Nucleus accumbens (tissue), 56 donors: ENCODE measurements around the gene ASB1.

Experiments
- DNase-seq, 56 donors: peaks; one replicate each; lab custom pipeline; 2025; lab: John Stamatoyannopoulos, UW

ASB1 gene

DNA sequence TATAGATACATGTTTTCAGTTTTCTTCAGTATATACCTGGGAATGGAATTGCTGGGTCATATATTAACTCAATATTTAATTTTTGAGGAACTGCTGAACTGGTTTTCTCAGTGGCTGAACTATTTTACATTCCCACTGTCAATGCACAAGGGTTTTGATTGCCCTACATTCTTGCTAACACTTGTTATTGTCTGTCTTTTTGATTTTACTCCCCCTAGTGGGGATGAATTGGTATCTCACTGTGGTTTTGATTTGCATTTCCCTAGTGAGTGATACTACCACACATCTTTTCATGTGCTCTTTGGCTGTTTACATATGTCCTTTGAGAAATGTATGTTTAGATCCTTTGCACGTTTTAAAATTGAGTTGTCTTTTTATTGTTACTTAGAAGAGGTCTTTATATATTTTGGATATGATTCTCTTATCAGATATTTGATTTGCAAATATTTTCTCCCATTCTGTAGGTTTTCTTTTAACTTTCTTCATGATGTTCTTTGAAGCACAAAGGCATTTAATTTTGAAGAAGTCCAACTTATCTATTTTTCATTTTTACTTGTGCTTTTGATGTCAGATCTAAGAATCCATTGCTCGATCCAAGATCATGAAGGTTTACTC, 36.2 kb downstream of the ASB1 start:
- DNase-seq = no peak

DNA sequence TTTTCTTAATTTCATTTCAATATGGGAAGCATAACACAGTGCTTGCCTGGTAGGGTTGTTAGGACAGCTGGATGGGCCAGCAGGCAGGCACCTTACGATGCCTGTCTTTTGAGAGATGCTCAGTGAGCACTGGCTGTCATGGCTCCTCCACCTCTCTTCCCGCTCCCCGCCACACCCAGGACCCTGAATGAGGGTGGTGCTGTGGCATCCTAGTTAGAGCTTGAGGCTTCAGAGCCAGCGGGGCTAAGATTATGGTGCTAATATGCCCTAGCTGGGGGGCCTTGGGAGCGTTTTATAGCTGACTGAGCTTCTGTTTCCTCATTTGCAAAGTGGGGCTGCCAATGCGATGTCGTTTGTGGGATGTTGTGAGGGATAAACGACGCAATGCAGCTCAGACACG, 37.7 kb downstream of the ASB1 start:
- DNase-seq = no peak

GRCh38 chr2:238465487-238466242, 38.9 kb downstream of the ASB1 start:
- DNase-seq = no peak

DNA sequence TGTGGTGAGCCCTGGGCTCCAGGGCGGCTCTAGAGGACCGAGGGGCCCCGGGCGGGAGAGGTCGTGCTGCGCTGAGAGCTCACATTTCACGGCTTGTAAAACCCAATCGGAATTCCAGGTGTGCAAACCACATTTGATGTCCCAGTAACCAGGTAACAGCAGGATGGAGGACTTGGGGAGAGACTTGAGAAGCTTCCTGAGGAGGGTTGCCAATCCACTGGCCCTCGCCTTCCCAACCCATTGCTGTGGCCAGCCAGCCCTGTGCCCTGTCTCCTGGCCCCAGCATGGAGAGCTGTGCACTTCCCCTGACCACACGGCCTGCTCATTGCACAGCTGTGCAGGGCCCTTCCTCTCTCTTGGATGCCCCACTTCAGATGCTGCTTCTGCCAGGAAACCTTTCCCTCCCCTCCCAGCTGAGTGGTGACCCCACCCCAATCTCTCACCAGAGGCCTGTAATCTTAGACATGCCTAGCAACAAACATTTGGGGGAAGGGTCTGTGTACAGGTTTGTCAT, 39.6 kb downstream of the ASB1 start:
- DNase-seq = no peak

GRCh38 chr2:238467062-238467461, 40.3 kb downstream of the ASB1 start:
- DNase-seq = no peak

DNA sequence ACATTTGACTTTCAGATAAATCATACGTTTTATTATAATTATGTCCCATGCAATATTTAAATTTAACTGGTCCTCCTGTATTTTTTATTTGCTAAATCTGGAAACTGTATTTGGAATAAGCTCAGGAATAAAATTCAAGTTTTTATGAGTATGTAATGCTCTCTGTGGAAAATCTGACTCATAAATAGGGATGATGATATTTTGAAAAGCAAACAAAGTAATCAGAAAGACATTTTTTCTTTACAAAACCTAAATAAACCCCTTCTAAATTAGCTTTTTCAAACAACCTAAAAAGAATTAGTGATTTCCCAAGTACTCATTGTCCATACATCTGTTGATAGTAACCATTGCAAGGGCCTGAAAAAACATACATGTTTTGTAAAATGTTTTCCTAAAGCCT, 41.1 kb downstream of the ASB1 start:
- DNase-seq = no peak

GRCh38 chr2:238469155-238469554, 42.4 kb downstream of the ASB1 start:
- DNase-seq = no peak

DNA sequence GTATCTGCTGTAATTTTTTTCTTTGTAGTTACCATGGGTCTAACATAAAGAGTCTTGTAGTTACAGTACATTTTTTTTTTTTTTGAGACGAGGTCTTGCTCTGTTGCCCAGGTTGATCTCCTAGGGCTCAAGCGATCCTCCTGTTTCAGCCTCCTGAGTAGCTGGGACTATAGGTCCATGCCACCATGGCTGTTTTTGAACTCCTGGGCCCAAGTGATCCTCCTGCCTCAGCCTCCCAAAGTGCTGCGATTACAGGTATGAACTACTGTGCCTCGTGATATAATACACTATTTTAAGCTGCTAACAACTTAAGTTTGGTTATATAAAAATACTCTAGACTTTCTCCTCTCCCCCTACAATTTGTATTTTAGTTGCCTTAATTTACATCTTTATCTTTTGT, 46.3 kb downstream of the ASB1 start:
- no peak for DNase-seq

- DNase-seq = no peak
Observed at GRCh38 chr2:238473523-238473922, 46.8 kb downstream of the ASB1 start.

- DNase-seq = no peak
Observed at GRCh38 chr2:238475034-238475433, 48.3 kb downstream of the ASB1 start.

GRCh38 chr2:238475566-238475965, 48.8 kb downstream of the ASB1 start:
- DNase-seq = no peak

GRCh38 chr2:238476258-238476657, 49.5 kb downstream of the ASB1 start:
- DNase-seq = no peak

GRCh38 chr2:238478216-238478615, 51.5 kb downstream of the ASB1 start:
- DNase-seq = no peak

GRCh38 chr2:238479847-238480246, 53.1 kb downstream of the ASB1 start:
- no peak for DNase-seq

- no peak for DNase-seq
Observed at GRCh38 chr2:238483021-238483420, 56.3 kb downstream of the ASB1 start.

DNA sequence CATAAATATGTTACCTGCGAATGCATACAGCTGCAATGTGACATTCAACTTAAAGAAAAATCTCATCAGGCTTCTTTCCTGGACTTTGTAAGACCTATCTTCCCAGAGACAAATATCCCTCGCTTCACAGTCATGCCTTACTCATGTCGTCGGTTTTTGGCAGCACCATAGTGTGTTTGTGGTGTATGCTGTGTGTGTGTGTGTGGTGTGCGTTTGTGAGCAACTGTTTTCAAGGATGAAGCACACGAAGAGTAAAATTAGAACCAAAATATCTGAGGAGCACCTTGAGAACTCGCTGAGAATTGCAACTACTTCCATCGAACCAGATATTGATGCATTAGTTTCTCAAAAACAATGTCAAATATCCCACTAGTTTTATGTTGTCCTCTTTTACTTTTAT, 56.9 kb downstream of the ASB1 start:
- DNase-seq = no peak

- DNase-seq = no peak
Observed at GRCh38 chr2:238484522-238485452, 58.1 kb downstream of the ASB1 start.

DNA sequence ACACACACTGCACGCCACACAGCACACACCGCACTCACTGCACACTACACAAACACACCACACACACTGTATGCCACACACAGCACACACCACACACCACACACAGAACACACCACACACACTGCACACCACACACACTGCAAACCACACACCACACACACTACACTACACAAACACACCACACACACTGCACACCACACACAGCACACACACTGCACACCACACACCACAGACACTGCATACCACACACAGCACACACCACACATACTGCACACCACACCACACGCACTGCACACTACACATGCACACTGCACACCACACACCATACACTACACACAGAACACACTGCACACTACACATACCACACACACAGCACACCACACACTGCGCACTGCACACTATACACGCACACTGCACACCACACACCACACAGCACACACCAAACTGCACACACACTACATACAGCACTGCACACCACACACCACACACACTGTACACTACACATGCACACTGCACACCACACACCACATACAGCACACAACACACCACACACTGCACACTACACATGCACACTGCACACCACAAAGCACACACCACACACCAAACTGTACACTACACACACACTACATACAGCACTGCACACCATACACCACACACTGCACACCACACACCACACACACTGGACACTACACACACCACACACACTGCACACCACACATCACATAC, 59.6 kb downstream of the ASB1 start:
- DNase-seq = no peak

GRCh38 chr2:238487134-238487533, 60.4 kb downstream of the ASB1 start:
- DNase-seq = no peak

DNA sequence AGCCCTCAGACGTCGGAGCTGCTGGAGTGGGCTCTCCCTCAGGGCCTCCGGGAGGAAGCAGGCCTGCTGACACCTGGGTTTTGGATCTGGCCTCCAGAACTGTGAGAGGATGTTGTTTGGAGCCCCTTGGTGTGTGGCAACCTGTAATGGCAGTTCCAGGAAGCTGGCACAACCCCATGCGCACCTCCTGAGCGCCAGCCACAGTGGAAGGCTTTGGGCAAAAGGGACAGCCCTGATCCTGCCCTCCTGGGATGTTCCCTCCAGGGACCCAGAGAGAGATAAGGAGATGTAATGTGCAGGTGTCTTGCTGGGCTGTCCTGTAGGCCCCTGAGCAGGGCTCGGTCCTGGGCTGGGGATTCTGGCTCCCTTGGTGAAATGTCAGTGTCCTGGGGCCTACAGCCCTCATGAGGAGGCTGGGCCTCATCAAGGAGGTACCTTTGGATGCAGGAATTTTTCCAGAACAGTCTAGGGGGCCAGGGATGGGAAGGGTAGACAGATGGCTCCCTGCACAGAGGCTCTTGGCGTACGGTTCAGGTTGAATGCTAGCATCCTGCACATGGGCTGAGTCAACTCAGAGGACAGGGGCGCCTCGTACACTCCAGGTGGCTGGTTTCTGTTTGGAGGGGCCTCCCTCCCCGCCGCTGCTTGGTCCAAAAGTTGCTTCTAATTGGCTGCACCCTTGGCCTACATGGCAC, 61.1 kb downstream of the ASB1 start:
- DNase-seq = no peak
